ENCODE data around the gene TMEM120B.

DNA sequence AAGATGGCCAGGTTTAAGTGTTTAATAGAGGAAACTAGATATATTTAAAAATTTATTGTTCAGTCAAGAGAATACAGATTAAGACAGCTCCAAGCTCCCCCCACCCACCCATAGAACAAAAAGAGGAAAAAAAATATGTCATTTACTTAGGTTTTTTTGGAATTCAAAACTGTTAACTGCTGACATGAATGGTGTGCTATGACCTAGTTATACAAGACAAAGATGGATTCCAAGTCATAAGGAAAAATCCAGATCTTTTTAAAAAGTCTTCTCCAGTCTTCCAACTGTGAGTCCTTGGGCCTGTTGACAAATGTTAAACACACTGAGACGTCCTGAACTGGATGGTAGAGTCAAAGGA lies 89.9 kb downstream of the TMEM120B start:
- TF ChIP-seq, protein P1, sequence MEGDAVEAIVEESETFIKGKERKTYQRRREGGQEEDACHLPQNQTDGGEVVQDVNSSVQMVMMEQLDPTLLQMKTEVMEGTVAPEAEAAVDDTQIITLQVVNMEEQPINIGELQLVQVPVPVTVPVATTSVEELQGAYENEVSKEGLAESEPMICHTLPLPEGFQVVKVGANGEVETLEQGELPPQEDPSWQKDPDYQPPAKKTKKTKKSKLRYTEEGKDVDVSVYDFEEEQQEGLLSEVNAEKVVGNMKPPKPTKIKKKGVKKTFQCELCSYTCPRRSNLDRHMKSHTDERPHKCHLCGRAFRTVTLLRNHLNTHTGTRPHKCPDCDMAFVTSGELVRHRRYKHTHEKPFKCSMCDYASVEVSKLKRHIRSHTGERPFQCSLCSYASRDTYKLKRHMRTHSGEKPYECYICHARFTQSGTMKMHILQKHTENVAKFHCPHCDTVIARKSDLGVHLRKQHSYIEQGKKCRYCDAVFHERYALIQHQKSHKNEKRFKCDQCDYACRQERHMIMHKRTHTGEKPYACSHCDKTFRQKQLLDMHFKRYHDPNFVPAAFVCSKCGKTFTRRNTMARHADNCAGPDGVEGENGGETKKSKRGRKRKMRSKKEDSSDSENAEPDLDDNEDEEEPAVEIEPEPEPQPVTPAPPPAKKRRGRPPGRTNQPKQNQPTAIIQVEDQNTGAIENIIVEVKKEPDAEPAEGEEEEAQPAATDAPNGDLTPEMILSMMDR (IDR thresholded peaks at IDR 0.05 in 2 of 3, conservative IDR thresholded peaks at IDR 0.05 in 1 of 3; ENCODE audit: borderline replicate concordance in 1 of 3, insufficient read depth in 1 of 3, low read depth in 2 of 3, low read length in 2 of 3), result no peak
- no peak for TF ChIP-seq ZFX (IDR thresholded peaks at IDR 0.05)
- TF ChIP-seq RAD21 (IDR thresholded peaks at IDR 0.05; ENCODE audit: low read depth), result no peak
- TF ChIP-seq SIN3A (IDR thresholded peaks at IDR 0.05; ENCODE audit: low read depth), result no peak
- no peak for TF ChIP-seq EZH2 (IDR thresholded peaks at IDR 0.05)

Data from HCT116 (cell line).